A673 (cell line): Measurements from ENCODE around the gene CSH1. TPM values are rescaled to one million over a fixed set of nuclear protein-coding genes. Genes with fewer than 3 reads are reported as not detected.
"Not testable (repeated sequence)": the region's sequence is repeated elsewhere in the genome, so short reads cannot be mapped to it uniquely, and the experiment has no call there.

Experiments used
- Bru-seq: library from RNA; stranded (reverse); fragments of 400-500 nt; gene quantifications from one replicate; lab custom pipeline; 2021; lab: Mats Ljungman, UMichigan
- BruChase-seq, 2 experiments: library from RNA; stranded (reverse); fragments of 400-500 nt; gene quantifications; one replicate each; lab custom pipeline; 2021; lab: Mats Ljungman, UMichigan
- BruUV-seq: library from RNA; stranded (reverse); fragments of 400-500 nt; replicated peaks from 2 replicates; lab custom pipeline; 2021; lab: Mats Ljungman, UMichigan
- CTCF ChIA-PET: fragments of 300-600 bp; sonication (Branson Sonifier 250); formaldehyde crosslinking; loops from one replicate; lab custom pipeline; 2022; ENCODE audit warnings: antibody characterized with exemption; lab: Charles Lee
- POLR2A ChIA-PET: fragments of 300-600 bp; sonication (Branson Sonifier 250); formaldehyde crosslinking; loops from one replicate; lab custom pipeline; 2022; ENCODE audit warnings: antibody characterized with exemption; ENCODE audit not compliant: low non-redundant PET; lab: Charles Lee
- DNase-seq: peaks from one replicate; pipeline ENCODE4 v3.0.0-alpha.2; 2015; ENCODE audit warnings: low spot score
- H3K27ac ChIP-seq: fragments of 200-600 bp; sonication (generic); 2 replicates; pipeline ENCODE4 v1.5.1; 2016; ENCODE audit warnings: mixed run types, low read depth, mild to moderate bottlenecking, mixed read lengths, antibody characterized with exemption, low read length; ENCODE audit not compliant: poor library complexity, severe bottlenecking
- H3K27me3 ChIP-seq: fragments of 200-600 bp; sonication (generic); replicated peaks from 2 replicates; pipeline ENCODE4 v1.6.1; 2017; ENCODE audit warnings: mixed run types, low read depth, mild to moderate bottlenecking, mixed read lengths, antibody characterized with exemption, low read length; ENCODE audit not compliant: insufficient read depth, poor library complexity
- H3K36me3 ChIP-seq: fragments of 200-600 bp; sonication (generic); 2 replicates; pipeline ENCODE4 v1.6.1; 2016; ENCODE audit warnings: mixed run types, mild to moderate bottlenecking, mixed read lengths, antibody characterized with exemption, low read length; ENCODE audit not compliant: insufficient read depth, poor library complexity, severe bottlenecking
- H3K4me1 ChIP-seq: fragments of 200-600 bp; sonication (generic); 2 replicates; pipeline ENCODE4 v1.6.1; 2017; ENCODE audit warnings: mixed run types, mild to moderate bottlenecking, mixed read lengths, antibody characterized with exemption, low read length; ENCODE audit not compliant: insufficient read depth, poor library complexity, severe bottlenecking
- H3K4me3 ChIP-seq: fragments of 200-600 bp; sonication (generic); 2 replicates; pipeline ENCODE4 v1.5.1; 2016; ENCODE audit warnings: low read depth, mixed run types, mild to moderate bottlenecking, mixed read lengths, low read length; ENCODE audit not compliant: poor library complexity, severe bottlenecking
- H3K9me3 ChIP-seq: fragments of 200-600 bp; sonication (generic); 2 replicates; pipeline ENCODE4 v1.6.1; 2016; ENCODE audit warnings: mixed run types, low read depth, mild to moderate bottlenecking, mixed read lengths, antibody characterized with exemption, low read length; ENCODE audit not compliant: poor library complexity, severe bottlenecking
- EZH2 ChIP-seq: fragments of 200-600 bp; sonication (generic); IDR thresholded peaks from 2 replicates; pipeline ENCODE4 v1.6.1; 2017; ENCODE audit warnings: borderline replicate concordance, low read depth, mild to moderate bottlenecking, mixed read lengths, antibody characterized with exemption, low read length; ENCODE audit not compliant: poor library complexity, severe bottlenecking
- intact Hi-C: fragments of 100-400 bp; cut with micrococcal nuclease; formaldehyde crosslinking; loops from one replicate; pipeline ENCODE4 v1.10.0; 2022; ENCODE audit not compliant: unreplicated experiment
- long read RNA-seq: library from polyadenylated mRNA; stranded (forward); transcript quantifications from one replicate; pipeline ENCODE4 v2.0.0, GENCODE V29; 2022
- total RNA-seq: library from RNA; stranded (reverse); gene quantifications from 2 replicates; pipeline ENCODE4 v1.2.3, GENCODE V29; 2021
- TF ChIP-seq, protein P1 (sequence below): fragments of 300-800, 200-600 bp; sonication (generic); conservative IDR thresholded peaks from 2 replicates; pipeline ENCODE4 v1.5.1; 2017; ENCODE audit warnings: low read depth, mild to moderate bottlenecking, antibody characterized with exemption, low read length, moderate library complexity, mixed read lengths

CSH1 gene
- not detected in 2 replicates for total RNA-seq
- not detected for Bru-seq, nascent RNA
- BruChase-seq, experiment 1, labeled RNA remaining after a 2-hour chase = not detected
- BruChase-seq, experiment 2, labeled RNA remaining after a 6-hour chase = not detected
- long read RNA-seq = 0 reads

DNA sequence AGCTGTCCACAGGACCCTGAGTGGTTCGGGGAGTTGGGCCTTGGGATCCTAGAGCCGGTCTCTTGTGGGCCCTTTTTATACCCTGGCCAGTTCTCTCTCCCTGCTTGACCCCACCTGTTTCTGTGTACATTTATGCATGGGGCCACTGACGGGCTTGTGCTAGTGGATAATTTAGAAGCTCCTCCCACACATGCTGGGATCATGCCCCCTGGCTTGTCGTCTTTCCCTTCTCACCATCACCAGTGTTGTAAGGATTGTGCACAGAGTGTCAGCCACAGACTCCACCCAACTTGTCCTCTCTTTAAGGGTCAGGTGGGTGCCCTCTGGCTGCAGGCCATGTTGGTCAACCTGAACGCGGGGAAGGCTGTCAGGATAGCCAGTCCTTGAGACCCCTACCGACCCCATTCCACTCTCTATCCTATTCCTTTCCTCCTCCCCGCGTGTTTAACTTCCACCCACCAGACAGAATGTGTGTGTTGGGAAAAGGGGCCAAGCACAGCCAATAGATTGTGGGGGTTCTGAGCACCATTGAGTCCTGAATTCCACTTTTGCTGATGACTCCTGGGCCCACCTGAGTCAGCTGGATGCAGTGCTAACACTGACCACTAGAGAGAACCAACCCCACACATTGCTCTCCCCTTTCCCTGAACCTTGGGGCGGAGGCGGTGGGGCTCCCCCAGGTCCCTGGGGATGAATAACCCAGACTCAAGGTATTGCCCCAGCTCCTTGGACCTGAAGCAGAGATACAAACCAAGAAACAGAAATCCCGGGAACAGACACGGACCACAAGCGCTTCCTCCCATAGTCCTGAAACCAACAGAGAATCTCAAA lies at the start of gene CSH1:
TSS of gene CSH1 (minus strand) at position 51 of the 831 bp plus-strand sequence. CDS start 63 bp downstream, outside the sequence.
- H3K27ac ChIP-seq, H3K4me1 ChIP-seq, POLR2A ChIA-PET, H3K27me3 ChIP-seq, H3K4me3 ChIP-seq, intact Hi-C loops, CTCF ChIA-PET, DNase-seq, BruUV-seq, H3K36me3 ChIP-seq, H3K9me3 ChIP-seq: not testable (repeated sequence)

DNA sequence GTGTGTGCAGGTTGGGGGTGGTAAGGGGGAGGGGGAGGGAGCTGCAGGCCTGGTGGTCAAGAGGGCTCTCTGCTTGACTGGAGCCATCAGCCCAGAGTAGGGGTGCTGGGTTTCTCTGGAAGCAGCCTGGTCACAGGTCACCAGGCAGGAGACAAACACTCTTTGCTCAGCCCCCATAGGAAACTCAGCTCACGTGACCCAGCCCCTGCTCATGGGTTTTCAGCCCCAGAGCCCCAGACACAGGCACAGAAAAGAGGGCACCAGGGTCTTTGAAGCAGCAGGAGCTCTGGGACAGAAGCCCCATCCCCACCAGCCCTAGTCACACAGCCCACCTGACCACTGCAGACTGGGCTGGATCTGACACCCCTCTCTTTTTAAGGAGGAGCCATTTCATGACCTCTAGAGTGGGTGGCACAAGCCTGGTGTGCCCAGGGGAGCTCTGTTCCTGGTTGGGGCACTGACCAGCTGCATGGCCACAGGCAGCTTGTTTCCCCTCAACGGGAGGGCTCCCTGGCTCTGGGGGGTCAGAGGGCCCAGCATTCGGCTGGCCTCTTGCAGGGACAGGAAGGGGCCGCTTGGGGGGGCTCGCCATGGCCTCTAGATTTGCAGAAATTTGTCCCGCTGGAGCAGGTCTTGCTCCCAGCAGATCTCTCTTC lies 49.5 kb upstream of the CSH1 start:
- no peaks in the 10 kb centered on the region for H3K4me1 ChIP-seq
- POLR2A ChIA-PET = interaction anchor here (0.5 kb wide), 1 partner anchor 378 kb away, joined by 5 read pairs; no protein-coding TSS in a partner anchor
- no peaks in the 10 kb centered on the region for H3K27me3 ChIP-seq
- no peak overlapping the region for H3K27ac ChIP-seq
- no TSS peak for BruUV-seq
- no peak overlapping the region for H3K4me3 ChIP-seq
- CTCF ChIA-PET = interaction anchor here (0.6 to 1.7 kb wide), 4 partner anchors 27 to 188 kb away, joined by 3 to 21 read pairs (median 5); partner anchors contain the start of gene GH1
- H3K9me3 ChIP-seq = no peaks in the 10 kb centered on the region
- no peak for DNase-seq
- TF ChIP-seq, protein P1, sequence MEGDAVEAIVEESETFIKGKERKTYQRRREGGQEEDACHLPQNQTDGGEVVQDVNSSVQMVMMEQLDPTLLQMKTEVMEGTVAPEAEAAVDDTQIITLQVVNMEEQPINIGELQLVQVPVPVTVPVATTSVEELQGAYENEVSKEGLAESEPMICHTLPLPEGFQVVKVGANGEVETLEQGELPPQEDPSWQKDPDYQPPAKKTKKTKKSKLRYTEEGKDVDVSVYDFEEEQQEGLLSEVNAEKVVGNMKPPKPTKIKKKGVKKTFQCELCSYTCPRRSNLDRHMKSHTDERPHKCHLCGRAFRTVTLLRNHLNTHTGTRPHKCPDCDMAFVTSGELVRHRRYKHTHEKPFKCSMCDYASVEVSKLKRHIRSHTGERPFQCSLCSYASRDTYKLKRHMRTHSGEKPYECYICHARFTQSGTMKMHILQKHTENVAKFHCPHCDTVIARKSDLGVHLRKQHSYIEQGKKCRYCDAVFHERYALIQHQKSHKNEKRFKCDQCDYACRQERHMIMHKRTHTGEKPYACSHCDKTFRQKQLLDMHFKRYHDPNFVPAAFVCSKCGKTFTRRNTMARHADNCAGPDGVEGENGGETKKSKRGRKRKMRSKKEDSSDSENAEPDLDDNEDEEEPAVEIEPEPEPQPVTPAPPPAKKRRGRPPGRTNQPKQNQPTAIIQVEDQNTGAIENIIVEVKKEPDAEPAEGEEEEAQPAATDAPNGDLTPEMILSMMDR = no peak
- no peak for TF ChIP-seq EZH2
- intact Hi-C loops = loop anchor here (2.0 kb wide), 1 partner anchor 27 kb away; the partner anchor contains the start of gene GH1
- H3K36me3 ChIP-seq = no peaks in the 10 kb centered on the region

DNA sequence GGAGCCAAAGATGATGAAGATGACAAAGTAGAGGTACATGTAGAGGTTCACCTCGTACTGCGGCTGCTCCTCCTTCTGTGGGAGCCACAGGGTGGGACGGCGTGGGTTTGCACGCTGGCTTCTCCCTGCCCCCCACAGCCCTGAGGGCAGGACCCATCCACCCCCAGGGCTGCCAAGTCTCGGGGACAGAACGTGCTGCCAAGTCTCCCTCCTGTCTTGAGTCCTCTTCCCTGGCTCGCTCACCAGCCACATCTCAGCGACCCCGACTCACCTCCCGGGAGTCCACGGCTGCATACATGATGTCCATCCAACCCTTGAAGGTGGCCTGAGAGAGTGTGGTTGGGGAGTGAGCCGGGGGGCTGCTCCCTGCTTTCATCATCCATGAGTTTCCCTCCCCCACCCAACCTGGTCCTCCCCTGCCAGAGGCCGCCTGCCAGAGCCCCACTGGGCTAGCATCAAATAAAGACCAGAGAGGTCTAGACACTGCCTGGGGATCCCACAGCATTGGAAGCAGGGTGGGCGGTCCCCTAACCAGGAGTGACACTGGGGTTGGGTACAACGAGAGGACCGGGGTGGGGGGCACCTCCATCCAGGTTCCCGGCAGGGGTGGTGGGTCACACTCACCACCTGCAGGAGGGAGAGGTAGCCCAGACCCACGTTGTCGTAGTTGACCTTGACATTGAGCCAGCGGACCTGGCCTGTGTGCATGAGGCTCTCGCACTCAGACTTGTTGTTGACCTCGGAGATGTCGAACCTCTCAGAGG lies 48.5 kb upstream of the CSH1 start:
- no peak overlapping the region for H3K4me3 ChIP-seq
- no peak for DNase-seq
- no peaks in the 10 kb centered on the region for H3K36me3 ChIP-seq
- ChIA-PET POLR2A (no interaction called here), CTCF (interaction anchor here (0.6 kb wide), 1 partner anchor 50 kb away, joined by 4 read pairs; no protein-coding TSS in a partner anchor)
- intact Hi-C loops = no loop called here
- H3K27me3 ChIP-seq = no peaks in the 10 kb centered on the region
- H3K27ac ChIP-seq = no peak overlapping the region
- no TSS peak for BruUV-seq
- TF ChIP-seq, protein P1 = no peak
- no peak for TF ChIP-seq EZH2
- no peaks in the 10 kb centered on the region for H3K9me3 ChIP-seq
- H3K4me1 ChIP-seq = no peaks in the 10 kb centered on the region
